Fibroblast of lung (primary cell): Measurements from ENCODE around the gene PDCD1LG2. TPM values are rescaled to one million over a fixed set of nuclear protein-coding genes. Genes with fewer than 3 reads are reported as not detected.
A peak's percentile ranks its signal among the peaks of the same experiment; 100 is the strongest.
"Not testable (repeated sequence)": the region's sequence is repeated elsewhere in the genome, so short reads cannot be mapped to it uniquely, and the experiment has no call there.

Experiments used
- DNase-seq, 2 donors: peaks; one replicate each; pipeline versions ENCODE4 v3.0.0 to v3.0.0-alpha.2; 2010; ENCODE audit warnings: low read depth in 2 of 2
- H2AFZ ChIP-seq: 2 replicates; pipeline ENCODE4 v1.5.1; 2012; ENCODE audit warnings: low read length, control low read depth, inconsistent platforms
- H3K27ac ChIP-seq: 2 replicates; pipeline ENCODE4 v1.5.1; 2011; ENCODE audit warnings: low read length, control low read depth; ENCODE audit not compliant: insufficient read depth
- H3K27me3 ChIP-seq: 2 replicates; pipeline ENCODE4 v1.5.1; 2011; ENCODE audit warnings: mild to moderate bottlenecking, low read length; ENCODE audit not compliant: control insufficient read depth, insufficient read depth
- H3K36me3 ChIP-seq: 2 replicates; pipeline ENCODE4 v1.5.1; 2011; ENCODE audit warnings: low read length; ENCODE audit not compliant: control insufficient read depth, insufficient read depth
- H3K4me1 ChIP-seq: 2 replicates; pipeline ENCODE4 v1.5.1; 2011; ENCODE audit warnings: low read length; ENCODE audit not compliant: control insufficient read depth, insufficient read depth; ENCODE audit errors: extremely low read depth
- H3K4me2 ChIP-seq: 2 replicates; pipeline ENCODE4 v1.5.1; 2011; ENCODE audit warnings: low read length, control low read depth; ENCODE audit not compliant: insufficient read depth; ENCODE audit errors: extremely low read depth
- H3K4me3 ChIP-seq, 4 experiments: fragments of 200-600 bp in 1 of 4; sonication (generic) in 1 of 4; replicated peaks in 1 of 4; 2 replicates each; pipeline ENCODE4 v1.5.1; 2011 to 2016; ENCODE audit warnings: low read length in 4 of 4, low read depth in 3 of 4, mild to moderate bottlenecking in 3 of 4, control low read depth in 2 of 4, inconsistent platforms in 1 of 4, mixed read lengths in 1 of 4; ENCODE audit not compliant: insufficient read depth in 1 of 4; ENCODE audit errors: control extremely low read depth in 1 of 4
- H3K79me2 ChIP-seq: 2 replicates; pipeline ENCODE4 v1.5.1; 2012; ENCODE audit warnings: mild to moderate bottlenecking, low read length, inconsistent platforms; ENCODE audit not compliant: control insufficient read depth, insufficient read depth
- H3K9ac ChIP-seq: 2 replicates; pipeline ENCODE4 v1.5.1; 2011; ENCODE audit warnings: mild to moderate bottlenecking, low read length, control low read depth; ENCODE audit not compliant: insufficient read depth
- H3K9me3 ChIP-seq: 2 replicates; pipeline ENCODE4 v1.5.1; 2012; ENCODE audit warnings: low read depth, low read length; ENCODE audit not compliant: control insufficient read depth, insufficient read depth
- H4K20me1 ChIP-seq: 2 replicates; pipeline ENCODE4 v1.5.1; 2011; ENCODE audit warnings: low read length; ENCODE audit not compliant: control insufficient read depth, insufficient read depth; ENCODE audit errors: extremely low read depth
- EZH2 ChIP-seq: IDR thresholded peaks from 2 replicates; pipeline ENCODE4 v1.5.1; 2012; ENCODE audit warnings: low read length, control low read depth, mild to moderate bottlenecking; ENCODE audit errors: missing control alignments
- polyA minus RNA-seq: library from RNA; depleted of rRNA, polyadenylated mRNA; stranded (reverse); fragments of >200 nt; gene quantifications from 2 replicates; pipeline ENCODE4 v1.2.3, GENCODE V29; 2011; ENCODE audit warnings: low replicate concordance
- polyA plus RNA-seq, 2 donors: library from polyadenylated mRNA; depleted of rRNA in 1 of 2; stranded (reverse) in 1 of 2; unstranded in 1 of 2; fragments of >200 nt; gene quantifications; 2 replicates each; pipeline ENCODE4 v1.2.1, GENCODE V29; 2011 to 2012; ENCODE audit warnings: missing spikeins in 1 of 2
- total RNA-seq: library from RNA; depleted of rRNA; stranded (reverse); fragments of >200 nt; gene quantifications from 2 replicates; pipeline ENCODE4 v1.2.1, GENCODE V29; 2014
- TF ChIP-seq, protein P1 (sequence below), 2 donors: IDR thresholded peaks in 1 of 2; conservative IDR thresholded peaks in 1 of 2; 1 replicate in 1 of 2; 2 replicates in 1 of 2; pipeline ENCODE4 v1.5.1; 2011 to 2012; ENCODE audit warnings: low read length in 2 of 2, control low read depth in 1 of 2, inconsistent platforms in 1 of 2, low read depth in 1 of 2, mild to moderate bottlenecking in 1 of 2

Gene PDCD1LG2
- total RNA-seq (4.9 and 6.9 TPM in 2 replicates), polyA plus RNA-seq (15.7 and 16.9 TPM in 2 replicates), polyA minus RNA-seq (6.1 and 6.8 TPM in 2 replicates)
- polyA plus RNA-seq (2012) = 9.4 and 10.3 TPM in 2 replicates

DNA sequence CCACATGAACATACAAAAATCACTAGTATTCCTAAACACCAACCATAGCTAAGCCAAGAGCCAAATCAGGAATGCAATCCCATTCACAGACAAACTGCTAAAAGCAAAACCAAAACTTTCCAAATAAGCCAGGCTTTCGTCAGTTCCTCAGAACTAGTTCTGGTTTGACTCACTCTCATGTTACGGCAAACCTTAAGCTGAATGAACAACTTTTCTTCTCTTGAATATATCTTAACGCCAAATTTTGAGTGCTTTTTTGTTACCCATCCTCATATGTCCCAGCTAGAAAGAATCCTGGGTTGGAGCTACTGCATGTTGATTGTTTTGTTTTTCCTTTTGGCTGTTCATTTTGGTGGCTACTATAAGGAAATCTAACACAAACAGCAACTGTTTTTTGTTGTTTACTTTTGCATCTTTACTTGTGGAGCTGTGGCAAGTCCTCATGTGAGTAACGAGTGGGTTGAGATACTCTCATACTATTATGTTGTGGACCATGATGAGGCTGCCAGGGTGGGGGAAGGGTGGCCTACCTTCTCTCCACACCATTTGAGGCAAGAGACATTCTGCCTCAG is at the start of gene PDCD1LG2:
Gene PDCD1LG2 (plus strand): TSS at position 172 of the 572 bp plus-strand sequence. CDS start 12,016 bp downstream, outside the sequence.
- H3K27me3 ChIP-seq = no peaks in the 10 kb centered on the region
- peak; percentile 81 to 87 for DNase-seq
- H3K79me2 ChIP-seq = peaks cover 20% of the 10 kb centered on the region
- peak within 1 kb of the TSS; percentile 96 for H3K4me2 ChIP-seq
- no peaks in the 10 kb centered on the region for H4K20me1 ChIP-seq
- peak within 1 kb of the TSS; percentile 55 for H3K9ac ChIP-seq
- H2AFZ ChIP-seq = peak within 1 kb of the TSS; percentile 8
- TF ChIP-seq, protein P1, sequence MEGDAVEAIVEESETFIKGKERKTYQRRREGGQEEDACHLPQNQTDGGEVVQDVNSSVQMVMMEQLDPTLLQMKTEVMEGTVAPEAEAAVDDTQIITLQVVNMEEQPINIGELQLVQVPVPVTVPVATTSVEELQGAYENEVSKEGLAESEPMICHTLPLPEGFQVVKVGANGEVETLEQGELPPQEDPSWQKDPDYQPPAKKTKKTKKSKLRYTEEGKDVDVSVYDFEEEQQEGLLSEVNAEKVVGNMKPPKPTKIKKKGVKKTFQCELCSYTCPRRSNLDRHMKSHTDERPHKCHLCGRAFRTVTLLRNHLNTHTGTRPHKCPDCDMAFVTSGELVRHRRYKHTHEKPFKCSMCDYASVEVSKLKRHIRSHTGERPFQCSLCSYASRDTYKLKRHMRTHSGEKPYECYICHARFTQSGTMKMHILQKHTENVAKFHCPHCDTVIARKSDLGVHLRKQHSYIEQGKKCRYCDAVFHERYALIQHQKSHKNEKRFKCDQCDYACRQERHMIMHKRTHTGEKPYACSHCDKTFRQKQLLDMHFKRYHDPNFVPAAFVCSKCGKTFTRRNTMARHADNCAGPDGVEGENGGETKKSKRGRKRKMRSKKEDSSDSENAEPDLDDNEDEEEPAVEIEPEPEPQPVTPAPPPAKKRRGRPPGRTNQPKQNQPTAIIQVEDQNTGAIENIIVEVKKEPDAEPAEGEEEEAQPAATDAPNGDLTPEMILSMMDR (conservative IDR thresholded peaks at IDR 0.05 in 1 of 2, IDR thresholded peaks at IDR 0.05 in 1 of 2; ENCODE audit: low read depth in 1 of 2, low read length in 2 of 2) = no peak
- no peak for TF ChIP-seq EZH2
- H3K4me1 ChIP-seq = peaks cover 13% of the 10 kb centered on the region
- H3K9me3 ChIP-seq = no peaks in the 10 kb centered on the region
- H3K4me3 ChIP-seq = peak within 1 kb of the TSS; percentile 62 to 68 (median 65)
- H3K36me3 ChIP-seq = no peaks in the 10 kb centered on the region
- H3K27ac ChIP-seq = peak within 1 kb of the TSS; percentile 98

DNA sequence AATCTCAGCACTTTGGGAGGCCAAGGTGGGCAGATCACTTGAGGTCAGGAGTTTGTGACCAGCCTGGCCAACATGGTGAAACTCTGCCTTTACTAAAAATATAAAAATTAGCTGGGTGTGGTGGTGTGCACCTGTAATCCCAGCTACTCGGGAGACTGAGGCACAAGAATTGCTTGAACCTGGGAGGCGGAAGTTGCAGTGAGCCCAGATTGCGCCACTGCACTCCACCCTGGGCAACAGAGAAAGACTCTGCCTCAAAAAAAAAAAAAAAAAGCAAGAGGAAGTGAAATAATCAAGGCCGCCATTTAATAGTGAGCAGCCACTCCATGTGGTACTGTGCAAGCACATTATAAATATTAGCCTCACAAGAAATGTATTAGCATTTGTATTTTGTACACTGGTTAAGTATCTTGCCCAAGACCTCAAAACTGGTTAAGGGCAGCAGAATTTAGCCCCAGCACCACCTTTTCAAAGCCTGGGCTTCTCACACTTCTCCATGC is 45.5 kb upstream of the PDCD1LG2 start:
- H4K20me1 ChIP-seq, H3K27ac ChIP-seq, H3K4me3 ChIP-seq, H3K36me3 ChIP-seq, H3K79me2 ChIP-seq, H3K27me3 ChIP-seq, H3K9ac ChIP-seq, DNase-seq, H2AFZ ChIP-seq, H3K4me1 ChIP-seq, H3K4me2 ChIP-seq, H3K9me3 ChIP-seq: not testable (repeated sequence)

DNA sequence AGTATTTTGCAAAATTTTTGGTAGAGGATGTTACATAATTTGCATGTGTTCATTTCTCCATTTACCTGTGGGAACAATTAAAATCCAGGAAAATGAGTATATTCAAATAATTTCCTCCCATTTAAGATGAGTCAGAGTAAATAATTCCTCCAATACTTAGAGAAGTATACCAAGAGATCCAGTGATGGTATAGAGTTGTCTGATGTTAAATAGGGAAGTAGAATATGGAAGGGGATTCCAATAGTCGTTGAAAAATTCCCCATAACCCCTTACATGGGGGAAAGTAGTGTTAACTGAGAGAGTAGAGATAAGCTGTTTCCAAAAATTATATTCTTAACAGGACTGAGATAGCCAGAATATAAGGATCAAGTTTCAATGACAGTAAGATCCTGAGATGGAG is 44.3 kb upstream of the PDCD1LG2 start:
- no peak for DNase-seq
- no peaks in the 10 kb centered on the region for H3K9me3 ChIP-seq
- H3K27me3 ChIP-seq = no peaks in the 10 kb centered on the region
- TF ChIP-seq, protein P1 (conservative IDR thresholded peaks at IDR 0.05 in 1 of 2, IDR thresholded peaks at IDR 0.05 in 1 of 2; ENCODE audit: low read depth in 1 of 2, low read length in 2 of 2) = no peak
- no peak for TF ChIP-seq EZH2
- no peak overlapping the region for H3K27ac ChIP-seq
- no peaks in the 10 kb centered on the region for H3K79me2 ChIP-seq
- no peaks in the 10 kb centered on the region for H3K4me1 ChIP-seq
- no peak overlapping the region for H2AFZ ChIP-seq
- no peaks in the 10 kb centered on the region for H4K20me1 ChIP-seq
- H3K4me3 ChIP-seq = no peak overlapping the region
- no peak overlapping the region for H3K9ac ChIP-seq
- H3K4me2 ChIP-seq = no peak overlapping the region
- peaks cover 4% of the 10 kb centered on the region for H3K36me3 ChIP-seq
